Subcutaneous adipose tissue (tissue), 4 donors: ENCODE results near the gene SRRM2. TPM values are rescaled to one million over a fixed set of nuclear protein-coding genes. Genes with fewer than 3 reads are reported as not detected.

Experiments used
- small RNA-seq: library from RNA; depleted of rRNA; stranded (forward); fragments of <200 nt; gene quantifications from one replicate; pipeline ENCODE3, GENCODE V24; 2016
- total RNA-seq, 4 donors: library from RNA; depleted of rRNA; stranded (reverse); fragments of >200 nt; gene quantifications; one replicate each; pipeline ENCODE4 v1.1.0, GENCODE V29; 2016
- TF ChIP-seq, protein P1 (sequence below): fragments of 450-650 bp; IDR thresholded peaks from one replicate; pipeline ENCODE4 v1.5.1; 2016; ENCODE audit warnings: low read depth, mild to moderate bottlenecking, control low read depth, antibody characterized with exemption, moderate library complexity

SRRM2 gene
- total RNA-seq, 4 donors from 2014 or later: 245 to 552 (median 404) TPM

DNA sequence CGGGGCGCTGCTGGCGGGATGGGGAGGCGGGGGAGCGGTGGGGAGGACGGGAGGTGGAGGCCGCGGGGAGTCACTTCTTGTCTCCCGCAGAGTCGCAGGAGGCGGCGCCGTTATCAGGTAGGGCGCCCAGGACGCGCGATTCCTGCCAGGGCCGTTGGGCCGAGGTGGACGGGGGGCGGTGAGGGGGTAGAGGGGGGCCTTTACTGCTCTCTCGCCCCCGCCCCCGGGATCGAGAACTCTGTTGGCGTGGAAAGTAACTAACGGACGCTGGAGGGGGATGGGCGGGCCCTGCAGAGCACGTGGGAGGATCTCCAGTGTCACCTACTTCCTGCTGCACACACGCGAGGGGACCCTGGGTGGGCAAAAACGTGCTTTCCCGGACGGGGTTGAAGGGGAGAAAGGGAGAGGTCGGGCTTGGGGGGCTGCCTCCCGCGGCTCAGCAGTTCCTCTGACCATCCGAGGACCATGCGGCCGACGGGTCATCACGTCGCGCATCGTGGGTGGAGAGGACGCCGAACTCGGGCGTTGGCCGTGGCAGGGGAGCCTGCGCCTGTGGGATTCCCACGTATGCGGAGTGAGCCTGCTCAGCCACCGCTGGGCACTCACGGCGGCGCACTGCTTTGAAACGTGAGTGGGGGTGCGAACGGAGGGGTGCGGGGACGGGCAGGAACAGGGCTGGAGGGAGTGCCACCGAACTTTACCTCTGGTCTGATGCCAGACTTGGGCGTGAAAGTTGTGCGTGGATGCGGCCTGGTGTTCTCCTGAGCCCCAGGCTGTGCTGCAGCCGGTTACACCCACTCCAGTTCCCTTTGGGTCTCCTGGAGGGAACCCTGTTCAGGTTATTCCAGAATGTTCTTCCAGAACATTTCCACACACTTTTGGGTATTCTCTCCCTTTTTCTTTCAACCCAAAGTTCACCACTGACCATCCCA, 65.2 kb downstream of the SRRM2 start:
- TF ChIP-seq, protein P1, sequence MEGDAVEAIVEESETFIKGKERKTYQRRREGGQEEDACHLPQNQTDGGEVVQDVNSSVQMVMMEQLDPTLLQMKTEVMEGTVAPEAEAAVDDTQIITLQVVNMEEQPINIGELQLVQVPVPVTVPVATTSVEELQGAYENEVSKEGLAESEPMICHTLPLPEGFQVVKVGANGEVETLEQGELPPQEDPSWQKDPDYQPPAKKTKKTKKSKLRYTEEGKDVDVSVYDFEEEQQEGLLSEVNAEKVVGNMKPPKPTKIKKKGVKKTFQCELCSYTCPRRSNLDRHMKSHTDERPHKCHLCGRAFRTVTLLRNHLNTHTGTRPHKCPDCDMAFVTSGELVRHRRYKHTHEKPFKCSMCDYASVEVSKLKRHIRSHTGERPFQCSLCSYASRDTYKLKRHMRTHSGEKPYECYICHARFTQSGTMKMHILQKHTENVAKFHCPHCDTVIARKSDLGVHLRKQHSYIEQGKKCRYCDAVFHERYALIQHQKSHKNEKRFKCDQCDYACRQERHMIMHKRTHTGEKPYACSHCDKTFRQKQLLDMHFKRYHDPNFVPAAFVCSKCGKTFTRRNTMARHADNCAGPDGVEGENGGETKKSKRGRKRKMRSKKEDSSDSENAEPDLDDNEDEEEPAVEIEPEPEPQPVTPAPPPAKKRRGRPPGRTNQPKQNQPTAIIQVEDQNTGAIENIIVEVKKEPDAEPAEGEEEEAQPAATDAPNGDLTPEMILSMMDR: no peak

DNA sequence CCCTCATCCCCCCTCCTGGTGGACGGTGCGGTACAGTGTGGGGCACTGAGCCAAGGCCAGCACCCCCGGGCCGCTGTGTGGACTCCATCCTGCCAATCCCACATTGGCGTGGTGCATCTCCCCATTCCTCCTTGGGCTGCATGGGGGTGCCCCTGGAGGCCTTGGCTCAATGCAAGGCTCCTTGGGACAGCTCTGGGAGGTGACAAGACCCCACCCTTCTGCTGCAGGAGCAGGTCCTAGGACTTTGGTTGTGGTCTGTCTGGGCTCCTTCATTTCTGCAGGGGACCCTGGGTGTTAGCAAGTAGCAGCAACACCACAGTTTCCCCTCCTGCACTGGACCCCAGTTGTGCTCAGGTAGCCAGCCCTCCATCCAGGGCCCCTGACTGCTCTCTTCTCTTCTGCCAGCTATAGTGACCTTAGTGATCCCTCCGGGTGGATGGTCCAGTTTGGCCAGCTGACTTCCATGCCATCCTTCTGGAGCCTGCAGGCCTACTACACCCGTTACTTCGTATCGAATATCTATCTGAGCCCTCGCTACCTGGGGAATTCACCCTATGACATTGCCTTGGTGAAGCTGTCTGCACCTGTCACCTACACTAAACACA, 65.9 kb downstream of the SRRM2 start:
- TF ChIP-seq, protein P1: no peak

DNA sequence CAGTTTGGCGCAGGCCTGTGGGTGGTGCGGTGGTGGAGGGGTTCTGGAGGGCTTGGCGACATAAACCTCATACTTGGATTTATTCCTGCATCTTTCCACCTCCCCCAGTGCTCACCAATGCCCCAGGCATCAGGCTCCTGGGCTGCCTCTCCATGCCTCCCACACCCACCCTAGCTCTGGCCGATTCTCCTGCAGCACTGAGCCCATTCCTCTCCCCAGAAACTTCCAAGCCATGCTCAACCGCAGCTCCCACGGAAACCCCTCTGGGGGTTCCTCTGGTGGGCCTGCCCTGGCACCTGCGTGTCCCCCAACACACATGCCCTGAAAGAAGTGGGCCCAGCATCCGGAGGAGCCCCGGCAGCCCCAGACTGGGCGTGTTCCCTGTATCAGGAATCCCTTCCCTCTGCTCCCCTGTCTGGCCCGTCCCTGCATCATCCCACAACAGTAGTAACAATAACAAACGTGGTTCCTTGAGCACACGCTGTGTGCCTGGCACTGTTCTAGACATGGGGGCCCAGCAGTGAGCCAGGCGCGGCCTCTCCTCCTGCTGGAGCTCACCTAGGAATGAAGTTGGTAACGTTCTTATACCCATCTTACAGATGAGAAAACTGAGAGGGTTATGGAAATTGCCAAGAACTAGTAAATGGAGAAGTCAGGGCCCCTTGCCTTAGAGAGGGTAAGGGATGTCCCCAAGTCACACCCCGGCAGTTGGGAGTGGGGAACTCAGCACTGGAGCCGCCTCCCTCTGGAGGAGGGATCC, 66.9 kb downstream of the SRRM2 start:
- TF ChIP-seq, protein P1: no peak

DNA sequence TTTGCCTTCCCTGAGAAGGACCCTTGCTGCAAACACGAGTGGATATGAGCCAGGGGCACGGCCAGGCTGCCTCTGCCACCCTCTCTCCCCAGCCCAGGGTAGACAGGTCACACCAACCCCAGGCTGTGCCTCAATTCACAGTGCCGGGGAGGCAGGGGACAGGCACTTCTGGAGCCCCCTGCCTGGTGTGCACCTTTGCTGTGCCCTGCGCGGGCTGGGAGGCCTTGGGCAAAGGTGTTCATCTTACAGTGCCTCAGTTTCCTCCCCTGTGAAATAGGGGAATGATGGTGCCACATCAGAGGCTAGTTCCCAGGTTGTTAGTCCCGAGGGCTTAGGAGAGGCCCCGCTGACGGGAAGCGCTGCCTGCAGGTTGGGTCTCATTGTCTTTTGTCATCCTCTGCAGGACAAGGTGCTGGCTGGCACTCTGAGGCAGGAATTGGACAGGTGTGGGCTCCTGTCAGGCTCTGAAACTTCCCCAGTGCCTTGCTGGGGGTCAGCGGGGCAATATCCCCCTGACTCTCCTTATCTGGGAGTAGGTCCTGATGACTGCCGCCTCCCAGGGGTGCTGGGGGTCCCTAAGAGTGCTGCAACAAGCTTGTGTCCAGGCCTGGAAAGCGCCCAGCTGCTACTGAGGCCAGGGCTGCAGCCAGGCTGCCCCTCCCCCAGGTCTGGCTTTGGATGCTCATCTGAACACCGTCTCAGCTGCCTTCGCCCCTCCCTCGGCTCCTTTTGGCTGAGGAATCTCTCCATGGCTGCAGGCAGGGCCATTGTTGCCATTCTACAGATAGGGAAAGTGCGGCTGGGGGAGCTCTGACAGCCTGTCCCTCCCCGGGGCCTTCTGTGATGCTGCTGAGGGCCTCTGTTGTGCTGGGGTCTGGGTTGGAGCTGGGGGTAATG, 67.7 kb downstream of the SRRM2 start:
- TF ChIP-seq, protein P1: no peak

Small RNA genes within 50 kb of the gene (small RNA-seq; reads per million reads assigned to genes)
- not detected for gene SNORA3C

Other genes with a start within 250 kb of the SRRM2 start
- gene ATP6V0C, start 238.7 kb upstream of the SRRM2 start, total RNA-seq: 10 to 100 TPM; 26.4 to 98.9 (median 81.8) TPM
- gene AMDHD2, start 232.3 kb upstream of the SRRM2 start, total RNA-seq: 10 to 100 TPM; 19.4 to 60.5 (median 42.9) TPM
- not detected for gene CEMP1, start 221.2 kb upstream of the SRRM2 start, total RNA-seq
- gene PDPK1, start 214.6 kb upstream of the SRRM2 start, total RNA-seq: 10 to 100 TPM; 23.6 to 37.4 (median 34.2) TPM
- 10 to 100 TPM; 13.7 to 22.7 (median 21.2) TPM for gene KCTD5, start 70.1 kb upstream of the SRRM2 start, total RNA-seq
- 1 to 10 TPM in 3 of 4 donors, under 1 TPM in 1; 0.82 to 3.0 (median 1.4) TPM for gene PRSS27, start 32.4 kb upstream of the SRRM2 start, total RNA-seq
- gene ELOB, start 24.6 kb downstream of the SRRM2 start, total RNA-seq: 100 to 1,000 TPM; 264 to 371 (median 280) TPM
- not detected for gene PRSS33, start 34.9 kb downstream of the SRRM2 start, total RNA-seq
- gene PRSS41, start 45.8 kb downstream of the SRRM2 start, total RNA-seq: not detected
- gene PRSS21, start 64.6 kb downstream of the SRRM2 start, total RNA-seq: under 1 TPM in 1 of 4 donors, not detected in 3; 0.68 TPM
- 1 to 10 TPM in 1 of 4 donors, not detected in 3; 3.1 TPM for gene ZG16B, start 77.7 kb downstream of the SRRM2 start, total RNA-seq
- 1 to 10 TPM in 1 of 4 donors, not detected in 3; 1.5 TPM for gene PRSS22, start 105.5 kb downstream of the SRRM2 start, total RNA-seq
- gene FLYWCH2, start 130.6 kb downstream of the SRRM2 start, total RNA-seq: 10 to 100 TPM; 20.5 to 61.4 (median 29.1) TPM
- gene FLYWCH1, start 159.3 kb downstream of the SRRM2 start, total RNA-seq: 10 to 100 TPM; 11.6 to 62.9 (median 18.7) TPM
- not detected for gene KREMEN2, start 211.6 kb downstream of the SRRM2 start, total RNA-seq
- 1 to 10 TPM; 1.5 to 5.7 (median 3.8) TPM for gene PAQR4, start 216.7 kb downstream of the SRRM2 start, total RNA-seq
- 1 to 10 TPM in 3 of 4 donors, not detected in 1; 1.5 to 2.0 (median 1.8) TPM for gene PKMYT1, start 227.8 kb downstream of the SRRM2 start, total RNA-seq